Transverse colon (tissue), 4 donors: Measurements from ENCODE around the gene HIVEP2. TPM values are rescaled to one million over a fixed set of nuclear protein-coding genes. Genes with fewer than 3 reads are reported as not detected.

Experiments used
- DNase-seq: peaks from one replicate; pipeline ENCODE4 v3.0.0-alpha.2; 2019
- H3K27ac ChIP-seq, 4 donors: fragments of 200-600 bp; sonication (generic); 2 replicates each; pipeline ENCODE4 v1.5.1; 2016 to 2018; ENCODE audit warnings: inconsistent platforms in 4 of 4
- H3K27me3 ChIP-seq: fragments of 200-600 bp; sonication (generic); 2 replicates; pipeline ENCODE4 v1.5.1; 2017; ENCODE audit warnings: inconsistent platforms
- H3K36me3 ChIP-seq, 4 donors: fragments of 200-600 bp; sonication (generic); 2 replicates each; pipeline ENCODE4 v1.5.1; 2017 to 2019; ENCODE audit warnings: inconsistent platforms in 4 of 4
- H3K4me1 ChIP-seq, 4 donors: fragments of 200-600 bp; sonication (generic); 2 replicates each; pipeline ENCODE4 v1.5.1; 2017 to 2020; ENCODE audit warnings: inconsistent platforms in 4 of 4
- H3K4me3 ChIP-seq, 4 donors: fragments of 200-600 bp; sonication (generic); 1 replicate in 1 of 4; 2 replicates in 3 of 4; pipeline versions ENCODE4 v1.5.1 to v1.6.1; 2017 to 2019; ENCODE audit warnings: inconsistent platforms in 4 of 4
- H3K9me3 ChIP-seq, 2 donors: fragments of 200-600 bp; sonication (generic); 2 replicates each; pipeline ENCODE4 v1.5.1; 2017 to 2019; ENCODE audit warnings: inconsistent platforms in 2 of 2
- EP300 ChIP-seq: sonication (generic); formaldehyde crosslinking; IDR thresholded peaks from one replicate; pipeline ENCODE4 v1.6.1; 2017; ENCODE audit warnings: antibody characterized with exemption, low read depth
- POLR2A ChIP-seq: fragments of 450-650 bp; IDR thresholded peaks from one replicate; pipeline ENCODE4 v1.6.1; 2016; ENCODE audit warnings: antibody characterized with exemption, mild to moderate bottlenecking, moderate library complexity
- POLR2AphosphoS5 ChIP-seq, 3 donors: sonication (generic); formaldehyde crosslinking; IDR thresholded peaks; one replicate each; pipeline ENCODE4 v1.6.1; 2016; ENCODE audit warnings: antibody characterized with exemption in 3 of 3
- WGBS, 2 donors: methylation state at CpG; one replicate each; pipeline ENCODE4 v1.1.5; 2018; ENCODE audit warnings: low coverage in 1 of 2; 5-methylcytosine and 5-hydroxymethylcytosine counted together
- in situ Hi-C, 4 donors: fragments of 200-750 bp; cut with MboI; loops; one replicate each; pipeline versions ENCODE4 v1.15.0 to v1.15.1; 2017; ENCODE audit warnings: low sequenced_read_pairs in 3 of 4, low pct_ligation_motif_present in 1 of 4, low pct_unique_long_range_greater_than_20kb in 1 of 4
- intact Hi-C: fragments of 100-400 bp; cut with DNase I; formaldehyde crosslinking; loops from one replicate; pipeline ENCODE4 v1.15.1; 2023; ENCODE audit warnings: low total_unique reads
- total RNA-seq, 4 donors: library from RNA; depleted of rRNA; stranded (reverse); fragments of >200 nt; gene quantifications; one replicate each; pipeline ENCODE4 v1.1.0, GENCODE V29; 2016
- TF ChIP-seq, protein P1 (sequence below), 5 experiments: fragments of 200-600 bp in 3 of 5; fragments of 450-650 bp in 2 of 5; sonication (generic) in 3 of 5; IDR thresholded peaks; 1 replicate in 2 of 5; 2 replicates in 3 of 5; pipeline ENCODE4 v1.5.1; 2016 to 2017; ENCODE audit warnings: antibody characterized with exemption in 5 of 5, inconsistent platforms in 3 of 5, mild to moderate bottlenecking in 2 of 5, moderate library complexity in 1 of 5

The HIVEP2 gene
- total RNA-seq, 4 donors from 2014 or later = 10.0 to 22.5 (median 13.7) TPM

DNA sequence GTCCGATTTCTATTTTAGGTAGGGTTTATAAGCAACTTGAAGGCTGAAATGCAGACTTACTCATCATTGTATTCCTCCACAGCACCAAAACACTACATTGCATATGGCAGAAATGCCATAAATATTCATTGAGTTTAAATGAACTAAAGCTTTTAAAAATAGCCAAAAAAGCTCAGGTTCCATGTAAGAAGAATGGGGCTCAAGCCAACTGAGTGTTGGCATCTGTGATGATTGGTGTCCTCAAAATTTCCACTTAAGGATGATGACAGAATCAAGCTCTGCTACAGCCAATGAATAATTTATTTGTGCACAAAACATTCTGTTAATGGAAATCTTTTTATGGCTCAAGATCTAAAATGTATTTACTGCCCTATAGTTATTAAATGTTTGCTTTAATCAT, 115.4 kb downstream of the HIVEP2 start:
- intact Hi-C loops (no loop called here), in situ Hi-C loops (no loop called here)
- 89 to 100% methylated on average over 1 of the region's 1 CpG for WGBS, 2 donors
- no peaks in the 10 kb centered on the region for H3K27me3 ChIP-seq
- TF ChIP-seq POLR2AphosphoS5 (IDR thresholded peaks at IDR 0.05) = no peak
- TF ChIP-seq, protein P1, sequence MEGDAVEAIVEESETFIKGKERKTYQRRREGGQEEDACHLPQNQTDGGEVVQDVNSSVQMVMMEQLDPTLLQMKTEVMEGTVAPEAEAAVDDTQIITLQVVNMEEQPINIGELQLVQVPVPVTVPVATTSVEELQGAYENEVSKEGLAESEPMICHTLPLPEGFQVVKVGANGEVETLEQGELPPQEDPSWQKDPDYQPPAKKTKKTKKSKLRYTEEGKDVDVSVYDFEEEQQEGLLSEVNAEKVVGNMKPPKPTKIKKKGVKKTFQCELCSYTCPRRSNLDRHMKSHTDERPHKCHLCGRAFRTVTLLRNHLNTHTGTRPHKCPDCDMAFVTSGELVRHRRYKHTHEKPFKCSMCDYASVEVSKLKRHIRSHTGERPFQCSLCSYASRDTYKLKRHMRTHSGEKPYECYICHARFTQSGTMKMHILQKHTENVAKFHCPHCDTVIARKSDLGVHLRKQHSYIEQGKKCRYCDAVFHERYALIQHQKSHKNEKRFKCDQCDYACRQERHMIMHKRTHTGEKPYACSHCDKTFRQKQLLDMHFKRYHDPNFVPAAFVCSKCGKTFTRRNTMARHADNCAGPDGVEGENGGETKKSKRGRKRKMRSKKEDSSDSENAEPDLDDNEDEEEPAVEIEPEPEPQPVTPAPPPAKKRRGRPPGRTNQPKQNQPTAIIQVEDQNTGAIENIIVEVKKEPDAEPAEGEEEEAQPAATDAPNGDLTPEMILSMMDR (IDR thresholded peaks at IDR 0.05) = no peak
- no peak for TF ChIP-seq POLR2A
- no peak for TF ChIP-seq EP300
- DNase-seq = no peak
- peaks cover 0 to 34% (median 25%) of the 10 kb centered on the region in 4 donors for H3K4me1 ChIP-seq
- H3K9me3 ChIP-seq = no peaks in the 10 kb centered on the region
- H3K4me3 ChIP-seq = no peak overlapping the region
- no peak overlapping the region for H3K27ac ChIP-seq
- H3K36me3 ChIP-seq = no peaks in the 10 kb centered on the region

DNA sequence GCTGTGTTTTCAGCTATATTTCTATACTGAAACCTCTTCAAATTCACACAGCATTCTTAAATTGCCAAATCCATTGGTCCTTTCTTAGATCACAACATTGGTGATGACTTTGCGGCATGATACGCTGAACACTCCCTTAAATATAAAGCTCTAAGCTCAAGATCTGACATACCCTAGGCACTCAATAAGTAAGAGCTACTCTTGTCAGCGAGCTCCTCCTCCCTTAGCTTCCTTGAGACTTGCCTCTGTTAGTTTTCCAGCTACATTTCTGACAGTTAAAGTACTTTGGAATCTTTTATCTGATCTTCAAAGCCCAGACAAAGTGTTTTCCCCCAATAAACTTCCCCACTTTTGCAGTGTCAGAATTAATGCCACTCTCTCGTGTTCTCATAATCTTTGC, 117.0 kb downstream of the HIVEP2 start:
- DNase-seq = no peak
- no peaks in the 10 kb centered on the region for H3K27me3 ChIP-seq
- TF ChIP-seq EP300 = no peak
- TF ChIP-seq, protein P1 (IDR thresholded peaks at IDR 0.05) = no peak
- no peak for TF ChIP-seq POLR2AphosphoS5 (IDR thresholded peaks at IDR 0.05)
- no peak for TF ChIP-seq POLR2A
- intact Hi-C loops = no loop called here
- peak overlapping the region; percentile 23 to 75 (median 56) for H3K27ac ChIP-seq
- in situ Hi-C loops = no loop called here
- H3K4me1 ChIP-seq = peaks cover 0 to 32% (median 20%) of the 10 kb centered on the region in 4 donors
- H3K4me3 ChIP-seq = no peak overlapping the region
- no peaks in the 10 kb centered on the region for H3K9me3 ChIP-seq
- H3K36me3 ChIP-seq = no peaks in the 10 kb centered on the region
- WGBS, 2 donors = 78 to 84% methylated on average over 4 of the region's 4 CpGs

DNA sequence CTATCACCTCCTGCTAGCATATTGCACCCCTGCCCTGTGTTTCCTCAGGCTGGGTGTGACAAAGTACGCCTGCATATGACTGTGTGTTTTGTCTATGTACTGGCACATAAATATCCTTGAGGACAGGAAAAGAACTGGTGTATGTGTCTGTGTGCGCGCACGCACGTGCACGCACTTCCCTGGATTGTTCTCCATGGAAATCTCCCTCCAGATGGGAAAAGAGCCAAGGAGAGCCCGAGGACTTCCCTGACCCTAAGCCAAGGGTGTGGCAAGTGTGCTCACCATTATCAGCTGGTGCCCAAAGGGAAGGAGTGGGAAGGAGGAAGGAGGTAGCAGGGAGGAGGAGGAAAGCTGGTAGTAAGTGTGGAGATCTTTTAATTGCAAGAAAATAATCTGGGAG, 117.6 kb downstream of the HIVEP2 start:
- in situ Hi-C loops = no loop called here
- peak overlapping the region; percentile 23 to 75 (median 56) for H3K27ac ChIP-seq
- peaks cover 0 to 32% (median 20%) of the 10 kb centered on the region in 4 donors for H3K4me1 ChIP-seq
- intact Hi-C loops = no loop called here
- H3K27me3 ChIP-seq = no peaks in the 10 kb centered on the region
- H3K4me3 ChIP-seq = no peak overlapping the region
- TF ChIP-seq, protein P1 (IDR thresholded peaks at IDR 0.05) = peak in 1 of 5 experiments; percentile 12
- no peak for TF ChIP-seq POLR2A
- peak; percentile 63 for TF ChIP-seq EP300
- peak; percentile 31 to 61 (median 57) for TF ChIP-seq POLR2AphosphoS5 (IDR thresholded peaks at IDR 0.05)
- peak; percentile 71 for DNase-seq
- H3K36me3 ChIP-seq = no peaks in the 10 kb centered on the region
- 56 to 63% methylated on average over 7 of the region's 7 CpGs for WGBS, 2 donors
- no peaks in the 10 kb centered on the region for H3K9me3 ChIP-seq

DNA sequence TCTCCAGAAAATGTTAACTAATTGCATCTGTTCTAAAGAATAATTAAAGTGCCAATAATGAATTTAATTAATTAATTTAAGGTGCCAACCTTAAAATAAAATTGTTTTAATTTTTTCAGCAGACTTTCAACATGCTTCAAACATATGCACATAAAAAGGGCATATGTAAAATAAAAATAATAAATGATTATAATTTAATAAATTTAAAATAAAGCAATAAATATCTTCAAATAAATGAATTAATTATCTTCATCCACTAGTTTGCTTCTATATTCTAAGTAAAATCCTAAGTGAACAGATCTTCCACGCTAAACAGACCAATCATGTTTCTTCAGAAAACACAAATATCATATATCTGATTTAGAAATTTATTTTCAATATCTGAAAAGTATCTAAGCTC, 119.2 kb downstream of the HIVEP2 start:
- in situ Hi-C loops = no loop called here
- no peaks in the 10 kb centered on the region for H3K27me3 ChIP-seq
- TF ChIP-seq POLR2AphosphoS5 (IDR thresholded peaks at IDR 0.05) (no peak), POLR2A (no peak), EP300 (no peak)
- TF ChIP-seq, protein P1 (IDR thresholded peaks at IDR 0.05) = no peak
- H3K4me1 ChIP-seq = peaks cover 0 to 44% (median 21%) of the 10 kb centered on the region in 4 donors
- H3K36me3 ChIP-seq = no peaks in the 10 kb centered on the region
- DNase-seq = no peak
- no peaks in the 10 kb centered on the region for H3K9me3 ChIP-seq
- H3K27ac ChIP-seq = no peak overlapping the region
- intact Hi-C loops = no loop called here
- H3K4me3 ChIP-seq = no peak overlapping the region
- WGBS, 2 donors = 94 to 100% methylated on average over 1 of the region's 1 CpG
